K562 (cell line): ENCODE results near the gene CLASP2. TPM values are rescaled to one million over a fixed set of nuclear protein-coding genes. Genes with fewer than 3 reads are reported as not detected.

Experiments used
- ARHGAP35 ChIP-seq: fragments of 450-650 bp; IDR thresholded peaks from 2 replicates; pipeline ENCODE4 v1.6.1; 2018; ENCODE audit not compliant: partially characterized antibody
- DMBX1 ChIP-seq: fragments of 250-450 bp; sonication (Bioruptor Pico); IDR thresholded peaks from 2 replicates; pipeline ENCODE4 v1.8.0; 2022; ENCODE audit warnings: inconsistent platforms, mild to moderate bottlenecking, moderate library complexity, borderline replicate concordance
- ELF2 ChIP-seq: fragments of 250-450 bp; sonication (Bioruptor Pico); IDR thresholded peaks from 2 replicates; pipeline ENCODE4 v1.5.0; 2021; ENCODE audit warnings: mild to moderate bottlenecking
- EP400 ChIP-seq: fragments of 450-650 bp; IDR thresholded peaks from 2 replicates; pipeline ENCODE4 v1.6.1; 2017; ENCODE audit warnings: antibody characterized with exemption, mild to moderate bottlenecking, moderate library complexity
- HIVEP1 ChIP-seq: fragments of 250-450 bp; sonication (Bioruptor Pico); IDR thresholded peaks from 2 replicates; pipeline ENCODE4 v1.4.0; 2020; ENCODE audit warnings: mild to moderate bottlenecking
- HNRNPL ChIP-seq: fragments of 200-400 bp; formaldehyde crosslinking; IDR thresholded peaks from 2 replicates; pipeline ENCODE4 v1.6.1; 2017; ENCODE audit warnings: low read depth, mild to moderate bottlenecking, low read length
- IRF1 ChIP-seq: sonication (generic); formaldehyde crosslinking; IDR thresholded peaks from 2 replicates; pipeline ENCODE4 v1.8.0; 2022; ENCODE audit warnings: missing genetic modification reagents, mild to moderate bottlenecking, borderline replicate concordance
- MAZ ChIP-seq, 2 experiments: fragments of 450-650 bp in 1 of 2; sonication (generic) in 1 of 2; formaldehyde crosslinking; IDR thresholded peaks in 1 of 2; conservative IDR thresholded peaks in 1 of 2; 2 replicates each; pipeline versions ENCODE4 v1.4.0 to v1.5.0; 2020; ENCODE audit warnings: mild to moderate bottlenecking in 1 of 2, missing genetic modification reagents in 1 of 2
- NONO ChIP-seq, 2 experiments: fragments of 200-400 bp in 1 of 2; fragments of 450-650 bp in 1 of 2; formaldehyde crosslinking in 1 of 2; IDR thresholded peaks; 2 replicates each; pipeline ENCODE4 v1.6.1; 2017; ENCODE audit warnings: low read depth in 2 of 2, mild to moderate bottlenecking in 2 of 2, moderate library complexity in 2 of 2, low read length in 1 of 2
- OTX1 ChIP-seq: fragments of 450-650 bp; formaldehyde crosslinking; IDR thresholded peaks from 2 replicates; pipeline ENCODE4 v1.4.0; 2022; ENCODE audit warnings: mild to moderate bottlenecking
- SIN3A ChIP-seq, 2 experiments: fragments of 150-350 bp in 1 of 2; IDR thresholded peaks; 2 replicates each; pipeline ENCODE4 v1.6.1; 2011 to 2016; ENCODE audit warnings: borderline replicate concordance in 2 of 2, low read depth in 2 of 2, low read length in 2 of 2, mild to moderate bottlenecking in 2 of 2, moderate library complexity in 2 of 2; ENCODE audit not compliant: control insufficient read depth in 1 of 2
- SRSF1 ChIP-seq: fragments of 200-400 bp; formaldehyde crosslinking; IDR thresholded peaks from 2 replicates; pipeline ENCODE4 v1.6.1; 2017; ENCODE audit warnings: mild to moderate bottlenecking, low read depth, low read length, moderate library complexity
- WHSC1 ChIP-seq: IDR thresholded peaks from one replicate; pipeline ENCODE4 v1.6.1; 2012; ENCODE audit warnings: low read length, control low read depth, inconsistent platforms
- ZBTB40 ChIP-seq, 2 experiments: fragments of 450-650 bp in 1 of 2; sonication (generic) in 1 of 2; formaldehyde crosslinking in 1 of 2; IDR thresholded peaks; 2 replicates each; pipeline versions ENCODE4 v1.7.1 to v1.9.0; 2016 to 2022; ENCODE audit warnings: inconsistent platforms in 1 of 2, mild to moderate bottlenecking in 1 of 2, missing genetic modification reagents in 1 of 2
- ZNF146 ChIP-seq: IDR thresholded peaks from one replicate; pipeline ENCODE4 v1.6.1; 2018; ENCODE audit warnings: missing compliant biosample characterization; ENCODE audit not compliant: unreplicated experiment
- ZNF174 ChIP-seq: fragments of 250-450 bp; sonication (Bioruptor Pico); IDR thresholded peaks from 2 replicates; pipeline ENCODE4 v1.4.0; 2020; ENCODE audit warnings: mild to moderate bottlenecking
- ZNF239 ChIP-seq: fragments of 250-450 bp; sonication (Bioruptor Pico); IDR thresholded peaks from 2 replicates; pipeline ENCODE4 v1.4.0; 2020; ENCODE audit warnings: mild to moderate bottlenecking
- ZNF324 ChIP-seq: fragments of 250-450 bp; sonication (Bioruptor Pico); IDR thresholded peaks from 2 replicates; pipeline ENCODE4 v1.4.0; 2020; ENCODE audit warnings: mild to moderate bottlenecking
- ZNF512 ChIP-seq: IDR thresholded peaks from 2 replicates; pipeline ENCODE4 v1.6.1; 2016; ENCODE audit warnings: missing genetic modification characterization, missing compliant biosample characterization
- polyA plus RNA-seq, 8 experiments: library from polyadenylated mRNA; depleted of rRNA in 4 of 8; stranded (reverse) in 5 of 8; unstranded in 3 of 8; fragments of >200 nt; fragmentation: Nextera tagmentation in 2 of 8; fragmentation: Illumina TruSeq in 1 of 8; extraction: Ambion mirVana in 2 of 8; extraction: Trizol in 1 of 8; gene quantifications; 2 replicates each; pipeline versions ENCODE4 v1.2.1 to v1.2.3, GENCODE V29; 2011 to 2014; ENCODE audit warnings: inconsistent platforms in 1 of 8, missing spikeins in 1 of 8
- total RNA-seq, 7 experiments: library from RNA; depleted of rRNA in 6 of 7; stranded (reverse); fragments of >200 nt in 6 of 7; fragmentation: Illumina TruSeq in 2 of 7; extraction: Trizol in 2 of 7; gene quantifications; 2 replicates each; pipeline versions ENCODE4 v1.2.1 to v1.2.3, GENCODE V29; 2011 to 2021; ENCODE audit warnings: low replicate concordance in 1 of 7

CLASP2 gene
- total and polyA plus RNA-seq, 9 of the 15 experiments (the other 6 are each of a cell fraction or from before 2014, with no cell fraction given), result 13.5 to 107 (median 71.8) TPM

- TF ChIP-seq IRF1 (CRISPR knock-in tag) (no peak), ZNF324 (CRISPR knock-in tag) (no peak), OTX1 (CRISPR knock-in tag) (no peak), ZBTB40 (IDR thresholded peaks at IDR 0.05) (no peak), ZBTB40 (CRISPR knock-in tag; IDR thresholded peaks at IDR 0.05) (no peak), ZNF512 (tag) (no peak), NONO (IDR thresholded peaks at IDR 0.05; ENCODE audit: low read depth in 2 of 2, low read length in 1 of 2) (no peak), HIVEP1 (CRISPR knock-in tag) (no peak), WHSC1 (no peak), ZNF146 (CRISPR knock-in tag) (no peak), EP400 (0 out of 2 replicates have a peak, but pooled peaks have one; percentile 72), DMBX1 (CRISPR knock-in tag) (no peak), MAZ (CRISPR knock-in tag; conservative IDR thresholded peaks at IDR 0.05 in 1 of 2, IDR thresholded peaks at IDR 0.05 in 1 of 2) (no peak), HNRNPL (no peak), SRSF1 (no peak), SIN3A (IDR thresholded peaks at IDR 0.05; ENCODE audit: borderline replicate concordance in 2 of 2, control insufficient read depth in 1 of 2, low read depth in 2 of 2, low read length in 2 of 2) (peak in 1 of 2 experiments; percentile 94; a peak in 3 of 4 replicates), ELF2 (CRISPR knock-in tag) (no peak), ZNF174 (CRISPR knock-in tag) (no peak), ZNF239 (no peak), ARHGAP35 (no peak)
These were observed 513 bp downstream of the CLASP2 start (continued) for GRCh38 chr3:33717616-33717865.
